ENCODE data around the gene CDH23.
A peak's percentile ranks its signal among the peaks of the same experiment; 100 is the strongest.

The CDH23 gene

DNA sequence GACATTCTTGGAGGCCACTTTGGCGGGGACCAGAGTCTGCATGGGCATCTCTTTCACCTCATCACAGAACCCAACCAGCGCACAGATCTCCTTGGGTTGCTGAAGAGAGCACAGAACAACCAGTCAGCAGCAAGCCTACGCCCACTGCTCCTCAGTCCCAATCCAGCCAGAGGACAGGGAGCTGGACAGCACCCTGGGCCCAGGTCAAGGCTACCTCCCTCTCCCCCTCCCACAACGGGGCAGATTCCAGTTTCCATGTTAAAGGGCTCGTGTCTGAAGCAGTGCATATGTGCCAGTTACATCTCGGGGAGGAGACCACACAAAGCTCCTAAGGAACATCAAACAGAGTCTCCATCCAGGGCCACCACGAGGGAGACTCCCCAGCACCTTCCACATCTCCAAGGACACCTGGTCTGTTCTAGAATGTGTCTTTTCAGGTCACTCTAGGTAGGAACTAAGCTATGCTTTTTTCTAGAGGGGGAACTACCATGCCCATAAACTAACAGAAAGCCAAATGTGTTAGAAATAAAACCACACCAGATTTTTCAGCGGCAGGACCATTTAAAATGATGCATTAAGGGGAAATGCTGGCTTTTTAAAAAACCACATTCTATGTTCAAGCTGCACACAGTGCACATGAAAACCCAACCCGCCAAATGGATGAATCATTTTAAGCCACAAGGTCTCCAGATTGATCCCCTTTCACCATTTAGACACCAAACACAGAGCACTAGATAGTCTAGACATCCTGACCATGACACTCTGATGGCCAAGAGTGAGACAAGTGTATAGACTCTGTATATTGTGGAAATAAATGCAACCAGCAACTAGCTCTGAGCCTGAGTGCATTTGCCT is 425.4 kb downstream of the CDH23 start:
- H3K27ac Mint-ChIP-seq, result no peak overlapping the region
- H3K4me1 Mint-ChIP-seq, result peaks cover 24% of the 10 kb centered on the region
- H3K36me3 Mint-ChIP-seq, result peaks cover 94% of the 10 kb centered on the region

DNA sequence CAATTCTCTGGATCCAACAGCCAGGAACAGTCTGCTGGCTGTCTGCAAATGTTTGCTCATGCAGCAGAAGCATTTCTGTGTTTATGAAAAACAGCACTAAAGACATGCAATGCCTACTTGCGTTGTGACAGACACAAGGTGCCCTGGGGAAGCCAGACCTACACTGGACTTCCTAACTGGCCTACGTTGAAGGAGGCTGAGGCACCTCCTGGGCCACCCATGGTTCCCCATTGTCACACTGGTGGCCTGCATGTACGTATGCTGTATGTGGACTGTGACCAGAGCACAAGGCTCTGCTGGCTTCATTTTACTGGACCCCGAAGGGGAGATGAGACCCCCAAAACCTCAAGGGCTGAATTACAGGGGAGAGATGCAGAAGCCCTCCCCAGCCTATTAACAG is 426.6 kb downstream of the CDH23 start:
- Mint-ChIP-seq H3K4me1 (peaks cover 24% of the 10 kb centered on the region), H3K27ac (no peak overlapping the region), H3K36me3 (peaks cover 94% of the 10 kb centered on the region), H3K9me3 (no peaks in the 10 kb centered on the region), H3K4me3 (no peak overlapping the region)
- DNase-seq (ENCODE audit: low spot score in 2 of 2) (no peak), ATAC-seq (no peak)

More for the DNA sequence above, 425.4 kb downstream of the CDH23 start:
- ATAC-seq (peak; percentile 93), DNase-seq (ENCODE audit: low spot score in 2 of 2) (no peak)
- no peak overlapping the region for H3K4me3 Mint-ChIP-seq
- H3K9me3 Mint-ChIP-seq, result no peaks in the 10 kb centered on the region

DNA sequence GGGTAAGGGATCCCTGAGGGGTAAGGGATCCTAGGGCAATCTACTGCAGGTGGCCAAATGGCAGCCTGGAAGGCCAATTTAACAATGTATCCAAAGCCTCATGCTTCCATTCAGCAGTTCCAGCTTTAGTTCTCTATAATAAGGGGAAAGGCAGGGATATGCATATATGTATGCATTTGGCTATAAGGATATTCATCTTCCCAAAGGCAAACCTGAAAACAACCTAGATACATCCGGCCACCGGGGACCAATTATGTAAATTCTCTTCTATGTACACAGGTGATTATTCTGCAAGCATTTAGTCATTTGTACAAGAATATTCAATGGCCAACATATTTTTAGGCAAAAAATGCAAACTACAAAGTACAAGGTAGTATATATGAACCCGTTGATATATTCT is 427.6 kb downstream of the CDH23 start:
- Mint-ChIP-seq H3K4me3 (no peak overlapping the region), H3K27ac (no peak overlapping the region), H3K4me1 (peaks cover 24% of the 10 kb centered on the region), H3K36me3 (peaks cover 94% of the 10 kb centered on the region), H3K9me3 (no peaks in the 10 kb centered on the region)
- ATAC-seq (no peak), DNase-seq (ENCODE audit: low spot score in 2 of 2) (no peak)

DNA sequence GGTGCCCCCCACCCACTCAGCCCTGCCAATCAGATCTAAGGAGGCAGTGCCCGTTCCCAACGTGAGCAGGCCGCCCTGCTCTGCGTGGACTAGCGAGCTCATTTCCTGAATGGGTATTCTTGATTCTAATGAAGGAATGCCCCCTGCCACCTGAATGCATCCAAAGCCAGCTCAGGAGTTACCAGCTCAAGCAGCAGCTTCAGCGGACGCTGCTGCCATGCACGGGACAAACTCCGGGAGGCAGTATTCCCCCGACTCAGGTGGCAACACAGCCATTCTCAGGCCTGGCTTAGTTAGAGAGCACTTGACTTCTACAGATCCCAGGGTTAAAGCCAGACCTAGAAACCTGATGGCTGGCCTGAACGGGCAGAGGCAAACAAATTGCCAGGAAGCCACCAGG is 428.5 kb downstream of the CDH23 start:
- ATAC-seq (no peak), DNase-seq (ENCODE audit: low spot score in 2 of 2) (no peak)
- Mint-ChIP-seq H3K4me3 (no peak overlapping the region), H3K36me3 (peaks cover 94% of the 10 kb centered on the region), H3K27ac (no peak overlapping the region), H3K9me3 (no peaks in the 10 kb centered on the region), H3K4me1 (peaks cover 24% of the 10 kb centered on the region)

- ATAC-seq (no peak), DNase-seq (ENCODE audit: low spot score in 2 of 2) (no peak)
- Mint-ChIP-seq H3K9me3 (no peaks in the 10 kb centered on the region), H3K27ac (no peak overlapping the region), H3K36me3 (peaks cover 95% of the 10 kb centered on the region), H3K4me3 (no peak overlapping the region), H3K4me1 (peaks cover 13% of the 10 kb centered on the region)
Observed at GRCh38 chr10:71827852-71828251, 431.1 kb downstream of the CDH23 start.

DNA sequence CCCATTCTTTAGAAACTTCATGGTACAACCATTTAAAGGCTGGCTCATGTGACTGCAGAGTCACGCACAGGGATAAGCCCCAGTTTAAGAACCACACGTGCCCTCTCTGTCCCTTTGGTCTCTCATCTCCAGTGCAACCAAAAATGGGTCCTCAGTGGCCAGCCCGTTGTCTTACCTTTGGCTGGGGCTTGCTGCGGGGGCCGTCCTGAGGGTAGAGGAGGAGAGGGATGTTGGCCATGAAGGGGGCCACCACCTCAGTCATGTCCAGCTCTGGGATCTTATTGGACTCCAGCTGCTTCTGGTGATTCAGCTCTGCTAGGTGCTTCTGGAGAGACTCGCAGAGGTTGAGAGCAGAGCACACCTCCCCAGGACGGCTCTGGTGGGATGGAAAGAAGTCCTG is 432.0 kb downstream of the CDH23 start:
- peaks cover 13% of the 10 kb centered on the region for H3K4me1 Mint-ChIP-seq
- no peak overlapping the region for H3K27ac Mint-ChIP-seq
- H3K36me3 Mint-ChIP-seq, result peaks cover 99% of the 10 kb centered on the region
- no peaks in the 10 kb centered on the region for H3K9me3 Mint-ChIP-seq
- DNase-seq (ENCODE audit: low spot score in 2 of 2) (no peak), ATAC-seq (no peak)
- H3K4me3 Mint-ChIP-seq, result no peak overlapping the region

DNA sequence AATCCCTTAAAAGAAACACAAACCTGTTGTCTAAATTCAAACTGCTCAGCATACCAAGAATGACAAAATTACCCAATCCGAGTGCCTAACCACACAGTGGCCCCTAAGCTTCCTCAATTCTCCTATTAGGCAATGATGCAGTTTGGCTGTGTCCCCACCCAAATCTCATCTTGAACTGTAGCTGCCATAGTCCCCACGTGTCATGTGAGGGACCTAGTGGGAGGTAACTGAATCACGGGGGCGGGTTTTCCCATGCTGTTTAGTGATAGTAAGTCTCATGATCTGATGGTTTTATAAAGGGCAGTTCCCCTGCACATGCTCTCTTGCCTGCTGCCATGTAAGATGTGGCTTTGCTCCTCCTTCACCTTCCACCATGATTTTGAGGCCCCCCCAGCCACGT is 432.5 kb downstream of the CDH23 start:
- Mint-ChIP-seq H3K4me3 (no peak overlapping the region), H3K36me3 (peaks cover 95% of the 10 kb centered on the region), H3K9me3 (no peaks in the 10 kb centered on the region), H3K27ac (no peak overlapping the region), H3K4me1 (peaks cover 17% of the 10 kb centered on the region)
- no peak for ATAC-seq
- DNase-seq (ENCODE audit: low spot score in 2 of 2), result no peak

- Mint-ChIP-seq H3K4me1 (peaks cover 17% of the 10 kb centered on the region), H3K9me3 (no peaks in the 10 kb centered on the region), H3K27ac (no peak overlapping the region), H3K36me3 (peaks cover 88% of the 10 kb centered on the region), H3K4me3 (no peak overlapping the region)
- DNase-seq (ENCODE audit: low spot score in 2 of 2), result no peak
- no peak for ATAC-seq
Observed at GRCh38 chr10:71829896-71830295, 433.2 kb downstream of the CDH23 start.

DNA sequence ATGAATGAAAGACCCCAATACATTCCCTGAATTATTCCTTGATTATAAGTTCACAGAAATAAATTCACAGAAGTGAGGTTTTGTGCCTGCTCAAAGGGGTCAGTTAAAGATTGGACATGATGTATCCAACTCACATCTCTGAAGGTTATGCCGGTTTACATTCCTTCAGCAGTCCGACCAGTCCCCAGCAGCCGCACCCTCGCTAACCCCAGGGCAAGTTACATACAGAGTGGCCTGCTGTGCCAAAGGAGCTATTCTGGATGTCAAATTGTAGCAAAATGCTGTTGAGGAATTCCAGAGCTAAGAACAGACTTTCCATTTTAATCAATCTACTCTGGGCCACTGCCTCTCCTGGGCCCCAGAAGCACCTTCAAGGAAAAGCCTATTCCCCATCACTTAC is 434.0 kb downstream of the CDH23 start:
- no peak overlapping the region for H3K4me3 Mint-ChIP-seq
- H3K9me3 Mint-ChIP-seq, result no peaks in the 10 kb centered on the region
- no peak for DNase-seq (ENCODE audit: low spot score in 2 of 2)
- peaks cover 79% of the 10 kb centered on the region for H3K36me3 Mint-ChIP-seq
- H3K4me1 Mint-ChIP-seq, result peaks cover 18% of the 10 kb centered on the region
- H3K27ac Mint-ChIP-seq, result no peak overlapping the region
- no peak for ATAC-seq

- peaks cover 30% of the 10 kb centered on the region for H3K4me1 Mint-ChIP-seq
- no peak for ATAC-seq
- H3K9me3 Mint-ChIP-seq, result no peaks in the 10 kb centered on the region
- H3K36me3 Mint-ChIP-seq, result peaks cover 67% of the 10 kb centered on the region
- no peak overlapping the region for H3K27ac Mint-ChIP-seq
- no peak overlapping the region for H3K4me3 Mint-ChIP-seq
- DNase-seq (ENCODE audit: low spot score in 2 of 2), result no peak
Observed at GRCh38 chr10:71831646-71832552, 435.2 kb downstream of the CDH23 start.

GRCh38 chr10:71832967-71833366 is 436.2 kb downstream of the CDH23 start:
- Mint-ChIP-seq H3K27ac (no peak overlapping the region), H3K4me3 (no peak overlapping the region), H3K4me1 (peaks cover 40% of the 10 kb centered on the region), H3K36me3 (peaks cover 57% of the 10 kb centered on the region), H3K9me3 (no peaks in the 10 kb centered on the region)
- DNase-seq (ENCODE audit: low spot score in 2 of 2) (no peak), ATAC-seq (peak; percentile 39)

DNA sequence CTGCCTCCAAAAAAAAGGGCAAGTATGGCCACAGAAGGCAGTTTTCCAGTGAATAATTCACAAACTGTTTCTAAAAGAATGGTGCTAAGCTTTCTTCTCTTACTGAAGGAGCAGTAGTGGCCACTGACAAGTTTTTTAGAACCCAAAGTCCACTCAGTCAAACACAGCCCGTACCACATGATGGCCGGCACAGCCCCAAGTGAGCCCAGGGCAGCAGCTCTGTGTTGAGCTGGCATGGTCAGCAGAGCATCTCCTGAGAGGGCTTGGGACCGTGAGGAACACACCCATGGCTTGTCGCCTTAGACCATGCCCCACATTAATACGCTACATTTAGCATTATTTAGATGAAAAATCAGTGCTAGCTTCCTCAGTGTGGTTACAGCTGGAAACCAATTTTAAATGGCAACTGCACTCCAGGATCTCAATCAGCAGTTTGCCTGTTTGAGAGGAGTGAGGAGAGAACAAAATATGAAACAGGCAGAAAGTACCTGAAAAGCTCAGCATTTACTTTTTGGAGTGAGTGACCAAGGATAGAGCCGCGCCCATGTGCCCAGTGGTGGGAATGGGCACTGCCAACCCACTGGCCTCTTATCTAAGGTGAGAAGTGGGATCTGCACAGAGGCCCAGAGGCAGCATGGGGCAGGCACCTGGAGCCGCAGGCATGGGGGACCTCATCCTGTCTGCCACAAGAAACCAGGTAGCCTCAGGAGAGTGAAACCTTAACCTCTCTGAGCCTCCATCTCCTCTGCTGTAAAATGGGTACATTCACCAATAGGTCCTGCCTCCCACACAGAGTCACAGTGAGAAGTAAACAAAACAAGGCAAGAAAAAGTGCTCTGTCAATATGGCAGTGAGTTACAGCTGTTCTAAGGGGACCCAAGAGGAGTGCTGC is 437.0 kb downstream of the CDH23 start:
- Mint-ChIP-seq H3K9me3 (no peaks in the 10 kb centered on the region), H3K36me3 (peaks cover 50% of the 10 kb centered on the region), H3K4me3 (no peak overlapping the region), H3K4me1 (peaks cover 48% of the 10 kb centered on the region), H3K27ac (no peak overlapping the region)
- DNase-seq (ENCODE audit: low spot score in 2 of 2) (no peak), ATAC-seq (no peak)

- DNase-seq (ENCODE audit: low spot score in 2 of 2), result no peak
- Mint-ChIP-seq H3K4me1 (peaks cover 53% of the 10 kb centered on the region), H3K9me3 (no peaks in the 10 kb centered on the region), H3K36me3 (peaks cover 43% of the 10 kb centered on the region), H3K4me3 (no peak overlapping the region), H3K27ac (no peak overlapping the region)
- no peak for ATAC-seq
Observed at GRCh38 chr10:71834343-71834674, 437.6 kb downstream of the CDH23 start.

DNA sequence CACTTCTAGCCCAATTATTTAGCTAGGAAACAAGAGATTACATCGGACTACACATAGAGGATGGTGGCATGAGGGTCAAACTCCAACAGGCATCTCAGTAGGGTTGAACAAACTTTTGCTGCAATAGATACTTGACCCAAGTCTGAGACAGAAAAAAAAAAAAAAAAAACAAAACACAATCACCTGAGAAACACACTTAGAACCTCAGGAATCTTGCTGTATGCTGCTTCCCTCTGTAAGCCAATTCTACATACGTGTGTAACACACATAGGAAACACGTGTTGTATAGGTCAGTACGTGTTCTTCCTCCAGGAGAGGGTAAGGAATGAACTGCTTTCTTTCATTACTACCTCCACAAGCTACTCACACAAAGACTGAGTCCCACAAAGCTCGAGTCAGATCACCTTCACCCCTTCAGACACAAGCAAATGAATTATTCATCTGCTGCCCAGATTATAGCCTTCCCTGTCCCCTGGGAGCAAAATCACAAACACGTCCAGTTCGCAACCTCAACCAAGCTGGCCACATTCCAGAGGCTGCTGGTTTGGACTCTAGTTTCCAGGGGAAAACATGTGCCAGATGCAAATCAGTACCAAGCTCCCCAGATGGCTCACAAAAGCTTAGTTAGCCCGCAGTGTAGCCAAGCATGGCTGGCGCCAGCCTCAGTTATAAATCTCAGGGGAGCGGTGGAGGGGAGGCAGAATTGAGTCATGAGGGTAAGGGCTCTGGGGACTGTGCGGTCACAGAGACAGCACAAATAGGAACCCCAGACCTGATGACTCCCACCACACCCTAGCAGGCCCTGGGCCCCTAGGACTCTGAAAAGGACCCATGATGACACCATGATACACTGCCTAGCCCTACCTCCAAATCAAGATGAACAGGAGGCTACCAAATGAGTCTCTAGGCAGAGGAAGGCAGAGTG is 439.2 kb downstream of the CDH23 start:
- H3K4me1 Mint-ChIP-seq, result peaks cover 64% of the 10 kb centered on the region
- DNase-seq (ENCODE audit: low spot score in 2 of 2), result no peak
- H3K9me3 Mint-ChIP-seq, result no peaks in the 10 kb centered on the region
- peaks cover 27% of the 10 kb centered on the region for H3K36me3 Mint-ChIP-seq
- peak overlapping the region; percentile 63 for H3K27ac Mint-ChIP-seq
- peak overlapping the region; percentile 2 for H3K4me3 Mint-ChIP-seq
- peak; percentile 95 for ATAC-seq

Measured in stimulated activated effector memory CD8-positive, alpha-beta T cell treated with anti-CD3 and anti-CD28 coated beads, Interleukin-12 subunit alpha, Interleukin-12 subunit beta, amount 100 ng/mL, for 72 hours (primary cell).